AG09319 (cell line): ENCODE measurements around the gene MYO1E.
"Not testable (repeated sequence)": the region's sequence is repeated elsewhere in the genome, so short reads cannot be mapped to it uniquely, and the experiment has no call there.

Source experiments
- DNase-seq: peaks from one replicate; pipeline ENCODE4 v3.0.0-alpha.2; 2010; ENCODE audit warnings: low read depth; ENCODE audit errors: extremely low read depth
- CTCF ChIP-seq: IDR thresholded peaks from 2 replicates; pipeline ENCODE4 v1.5.1; 2011; ENCODE audit warnings: low read depth, mild to moderate bottlenecking, inconsistent platforms, low read length, moderate library complexity

MYO1E gene

GRCh38 chr15:59170295-59171066, 202.2 kb downstream of the MYO1E start:
- TF ChIP-seq CTCF = no peak
- DNase-seq = peak; percentile 73

GRCh38 chr15:59169251-59169708, 203.4 kb downstream of the MYO1E start:
- DNase-seq = peak; percentile 48
- TF ChIP-seq CTCF = no peak

GRCh38 chr15:59168536-59168935, 204.1 kb downstream of the MYO1E start:
- no peak for TF ChIP-seq CTCF
- DNase-seq = no peak

GRCh38 chr15:59166601-59167265, 205.9 kb downstream of the MYO1E start:
- no peak for DNase-seq
- no peak for TF ChIP-seq CTCF

GRCh38 chr15:59166166-59166565, 206.5 kb downstream of the MYO1E start:
- DNase-seq = no peak
- no peak for TF ChIP-seq CTCF

GRCh38 chr15:59165726-59166125, 206.9 kb downstream of the MYO1E start:
- DNase-seq = no peak

GRCh38 chr15:59162080-59162479, 210.6 kb downstream of the MYO1E start:
- DNase-seq = not testable (repeated sequence)

More at GRCh38 chr15:59165726-59166125, 206.9 kb downstream of the MYO1E start:
- no peak for TF ChIP-seq CTCF
